Measurements from ENCODE around the gene ELMO1. TPM values are rescaled to one million over a fixed set of nuclear protein-coding genes. Genes with fewer than 3 reads are reported as not detected.

ELMO1 gene
- total and polyA plus RNA-seq, 2 of the 13 experiments (the other 11 are each of a cell fraction or from before 2014, with no cell fraction given), result 0.11 to 0.17 TPM

- TF ChIP-seq NFATC3 (CRISPR knock-in tag; IDR thresholded peaks at IDR 0.05) (no peak), NONO (IDR thresholded peaks at IDR 0.05) (no peak), NONO (CRISPR knock-in tag; conservative IDR thresholded peaks at IDR 0.05) (no peak)
Observed at GRCh38 chr7:37056234-37056912, 392.3 kb downstream of the ELMO1 start (continued).

- H4K20me1 ChIP-seq (ENCODE audit: insufficient read depth, low read length), result no peaks in the 10 kb centered on the region
- no peak for ATAC-seq
- POLR2A ChIA-PET, result no interaction called here
- intact Hi-C loops (cut with micrococcal nuclease; ENCODE audit: unreplicated experiment) (loop anchor here (5.0 kb wide), 1 partner anchor 48 kb away; no protein-coding TSS in a partner anchor), in situ Hi-C loops (cut with HindIII; ENCODE audit: extremely low pct_ligation_motif_present, low pct_unique_long_range_greater_than_20kb) (no loop called here)
- no peaks in the 10 kb centered on the region; a peak in 1 of 5 replicates for H3K27me3 ChIP-seq (ENCODE audit: control insufficient read depth in 1 of 2, insufficient read depth in 2 of 2, low read length in 2 of 2)
- no peak overlapping the region for H3K9ac ChIP-seq (ENCODE audit: insufficient read depth, low read depth, low read length)
- DNase-seq (ENCODE audit: low spot score), result no peak
- WGBS (ENCODE audit: low lambda C conversion rate), result 67% methylated on average over 2 of the region's 2 CpGs
- no peaks in the 10 kb centered on the region for H3K79me2 ChIP-seq (ENCODE audit: insufficient read depth, low read length)
- H3K27ac ChIP-seq (ENCODE audit: extremely low read length, insufficient read depth, low read length), result no peak overlapping the region
- no peak overlapping the region for H3K4me3 ChIP-seq (replicated peaks in 1 of 3; ENCODE audit: insufficient read depth in 1 of 3, low read depth in 2 of 3, low read length in 3 of 3)
- H3K4me1 ChIP-seq (ENCODE audit: insufficient read depth, low read length), result peaks cover 11% of the 10 kb centered on the region
- H3K4me2 ChIP-seq (ENCODE audit: low read depth, low read length), result no peak overlapping the region
- H3K9me3 ChIP-seq (ENCODE audit: low read length), result no peaks in the 10 kb centered on the region; the same call in 1 of the 2 replicates
- H2AFZ ChIP-seq (ENCODE audit: low read length), result no peak overlapping the region
- TF ChIP-seq ZNF609 (CRISPR knock-in tag; IDR thresholded peaks at IDR 0.05; ENCODE audit: borderline replicate concordance) (no peak), POLR2A (IDR thresholded peaks at IDR 0.05; ENCODE audit: insufficient read depth in 1 of 2, low read depth in 2 of 2, low read length in 2 of 2) (no peak), RFX5 (IDR thresholded peaks at IDR 0.05; ENCODE audit: low read depth, low read length) (no peak), YY1 (IDR thresholded peaks at IDR 0.05; ENCODE audit: insufficient read depth, insufficient replicate concordance, low read depth, low read length) (no peak), RXRA (CRISPR knock-in tag; IDR thresholded peaks at IDR 0.05) (no peak), CHCHD3 (CRISPR knock-in tag; IDR thresholded peaks at IDR 0.05) (no peak), ZNF207 (IDR thresholded peaks at IDR 0.05; ENCODE audit: borderline replicate concordance) (no peak), ZZZ3 (CRISPR knock-in tag; IDR thresholded peaks at IDR 0.05; ENCODE audit: borderline replicate concordance) (no peak), ZNF460 (CRISPR knock-in tag; IDR thresholded peaks at IDR 0.05; ENCODE audit: borderline replicate concordance) (no peak), ARNTL (CRISPR knock-in tag; IDR thresholded peaks at IDR 0.05) (no peak), SP5 (CRISPR knock-in tag; IDR thresholded peaks at IDR 0.05; ENCODE audit: borderline replicate concordance, low read depth) (no peak), ZFP90 (CRISPR knock-in tag; IDR thresholded peaks at IDR 0.05; ENCODE audit: borderline replicate concordance) (no peak), ZNF382 (CRISPR knock-in tag; IDR thresholded peaks at IDR 0.05; ENCODE audit: borderline replicate concordance) (no peak), KMT2A (CRISPR knock-in tag; IDR thresholded peaks at IDR 0.05) (no peak)
- CTCF ChIA-PET (ENCODE audit: low intra/inter-chr PET ratio, low total read pairs), result no interaction called here
- no TSS peak for BruUV-seq (replicated peaks)
- FAIRE-seq, result no peak
- no peaks in the 10 kb centered on the region for H3K36me3 ChIP-seq (replicated peaks in 1 of 2; ENCODE audit: control insufficient read depth in 1 of 2, insufficient read depth in 2 of 2, low read length in 2 of 2)
Observed at GRCh38 chr7:37054624-37055241, 393.9 kb downstream of the ELMO1 start.

All from HepG2 (cell line).